SK-N-SH (cell line): ENCODE data around the gene RNF146. TPM values are rescaled to one million over a fixed set of nuclear protein-coding genes. Genes with fewer than 3 reads are reported as not detected.

Experiments used
- CTCF ChIA-PET: fragments of 300-600, 350-600 bp; formaldehyde crosslinking; extraction: SDS; loops from one replicate; lab custom pipeline; 2021; lab: Yijun Ruan, JAX
- POLR2A ChIA-PET: fragments of 350-600 bp; sonication (Branson Sonifier 250); formaldehyde crosslinking; extraction: SDS; loops from one replicate; lab custom pipeline; 2020; ENCODE audit warnings: antibody characterized with exemption, inconsistent platforms; lab: Yijun Ruan, JAX
- DNase-seq: peaks from one replicate; pipeline ENCODE4 v3.0.0; 2012
- H2AFZ ChIP-seq: fragments of 200-600 bp; sonication (generic); 2 replicates; pipeline ENCODE4 v1.8.1; 2016; ENCODE audit warnings: antibody characterized with exemption, mild to moderate bottlenecking, low read depth
- H3F3A ChIP-seq: fragments of 200-600 bp; sonication (generic); replicated peaks from 2 replicates; pipeline ENCODE3; 2016; ENCODE audit warnings: antibody characterized with exemption, mild to moderate bottlenecking; ENCODE audit not compliant: insufficient read depth
- H3K27ac ChIP-seq, 2 experiments: fragments of 200-500 bp in 1 of 2; fragments of 200-600 bp in 1 of 2; sonication (Bioruptor generic) in 1 of 2; sonication (generic), shearing (Covaris generic) in 1 of 2; 2 replicates each; pipeline versions ENCODE4 v1.5.1 to v1.6.1; 2014 to 2016; ENCODE audit warnings: low read depth in 2 of 2, inconsistent platforms in 1 of 2, low read length in 1 of 2, mild to moderate bottlenecking in 1 of 2, mixed read lengths in 1 of 2
- H3K27me3 ChIP-seq: fragments of 200-600 bp; sonication (generic), shearing (Covaris generic); 2 replicates; pipeline ENCODE4 v1.6.1; 2016; ENCODE audit warnings: mixed run types; ENCODE audit not compliant: insufficient read depth
- H3K36me3 ChIP-seq, 2 experiments: fragments of 200-500 bp in 1 of 2; fragments of 200-600 bp in 1 of 2; sonication (Bioruptor generic) in 1 of 2; sonication (generic) in 1 of 2; replicated peaks in 1 of 2; 2 replicates each; pipeline versions ENCODE3 to v1.5.1; 2014 to 2016; ENCODE audit warnings: low read length in 1 of 2, mild to moderate bottlenecking in 1 of 2; ENCODE audit not compliant: insufficient read depth in 2 of 2, control insufficient read depth in 1 of 2
- H3K4me1 ChIP-seq, 2 experiments: fragments of 200-500 bp in 1 of 2; fragments of 200-600 bp in 1 of 2; sonication (Bioruptor generic) in 1 of 2; sonication (generic), shearing (Covaris generic) in 1 of 2; 2 replicates each; pipeline versions ENCODE4 v1.5.1 to v1.6.1; 2014 to 2016; ENCODE audit warnings: low read depth in 1 of 2, low read length in 1 of 2, mixed run types in 1 of 2; ENCODE audit not compliant: insufficient read depth in 2 of 2, control insufficient read depth in 1 of 2
- H3K4me2 ChIP-seq: fragments of 200-600 bp; sonication (generic), shearing (Covaris generic); 2 replicates; pipeline ENCODE4 v1.6.1; 2017; ENCODE audit warnings: mixed run types
- H3K4me3 ChIP-seq, 2 experiments: fragments of 200-500 bp in 1 of 2; fragments of 200-600 bp in 1 of 2; sonication (Bioruptor generic) in 1 of 2; sonication (generic), shearing (Covaris generic) in 1 of 2; 2 replicates each; pipeline versions ENCODE4 v1.5.1 to v1.8.1; 2014 to 2016; ENCODE audit warnings: low read depth in 2 of 2, inconsistent platforms in 1 of 2, low read length in 1 of 2, mild to moderate bottlenecking in 1 of 2, mixed read lengths in 1 of 2, moderate library complexity in 1 of 2
- H3K79me2 ChIP-seq: fragments of 200-600 bp; sonication (generic); 2 replicates; pipeline ENCODE4 v1.8.1; 2017; ENCODE audit warnings: mild to moderate bottlenecking; ENCODE audit not compliant: insufficient read depth
- H3K9ac ChIP-seq: fragments of 200-600 bp; sonication (generic); 2 replicates; pipeline ENCODE4 v1.6.1; 2017; ENCODE audit warnings: mixed run types
- H3K9me2 ChIP-seq: fragments of 200-600 bp; sonication (generic); 2 replicates; pipeline ENCODE4 v1.6.1; 2017; ENCODE audit warnings: mixed run types
- H3K9me3 ChIP-seq: fragments of 200-600 bp; sonication (generic); 2 replicates; pipeline ENCODE4 v1.6.1; 2017; ENCODE audit warnings: mixed run types, mild to moderate bottlenecking, moderate library complexity
- H4K20me1 ChIP-seq: fragments of 200-600 bp; sonication (generic); 2 replicates; pipeline ENCODE4 v1.6.1; 2017; ENCODE audit warnings: mild to moderate bottlenecking, mixed run types; ENCODE audit not compliant: insufficient read depth
- CHD2 ChIP-seq: fragments of 150-350 bp; IDR thresholded peaks from 2 replicates; pipeline ENCODE4 v1.6.1; 2018; ENCODE audit warnings: low read length; ENCODE audit not compliant: partially characterized antibody
- ELF1 ChIP-seq: IDR thresholded peaks from 2 replicates; pipeline ENCODE4 v1.4.0; 2012
- EP300 ChIP-seq, 2 experiments: IDR thresholded peaks; 2 replicates each; pipeline versions ENCODE4 v1.4.0 to v1.6.1; 2012; ENCODE audit warnings: borderline replicate concordance in 1 of 2, low read depth in 1 of 2, low read length in 1 of 2
- GATA2 ChIP-seq: sonication (generic); formaldehyde crosslinking; IDR thresholded peaks from 2 replicates; pipeline ENCODE4 v1.5.0; 2020; ENCODE audit warnings: mild to moderate bottlenecking, missing genetic modification reagents
- JUND ChIP-seq: IDR thresholded peaks from 2 replicates; pipeline ENCODE4 v1.4.0; 2012
- NFIC ChIP-seq: IDR thresholded peaks from 2 replicates; pipeline ENCODE4 v1.4.0; 2012; ENCODE audit warnings: borderline replicate concordance
- NRF1 ChIP-seq: IDR thresholded peaks from 2 replicates; pipeline ENCODE4 v1.6.1; 2012; ENCODE audit warnings: low read depth, mild to moderate bottlenecking, low read length
- PBX3 ChIP-seq: IDR thresholded peaks from 2 replicates; pipeline ENCODE4; 2012
- RXRA ChIP-seq: IDR thresholded peaks from 2 replicates; pipeline ENCODE4 v1.4.0; 2012; ENCODE audit warnings: low read depth, mild to moderate bottlenecking, borderline replicate concordance
- WGBS: methylation state at CpG from one replicate; pipeline ENCODE4 v1.1.6; 2017; ENCODE audit warnings: low lambda C conversion rate; 5-methylcytosine and 5-hydroxymethylcytosine counted together
- polyA plus RNA-seq, 3 experiments: library from polyadenylated mRNA; depleted of rRNA; stranded (reverse); fragments of >200 nt; gene quantifications; 2 replicates each; pipeline ENCODE4 v1.2.3, GENCODE V29; 2012
- TF ChIP-seq, protein P1 (sequence below): IDR thresholded peaks from 2 replicates; pipeline ENCODE4 v1.6.1; 2012; ENCODE audit warnings: mild to moderate bottlenecking, low read depth, low read length, moderate library complexity
- TF ChIP-seq, protein P2 (sequence below): fragments of 150-350 bp; IDR thresholded peaks from 2 replicates; pipeline ENCODE4 v1.6.1; 2017; ENCODE audit warnings: antibody characterized with exemption, low read length, low read depth, borderline replicate concordance

The RNF146 gene
- polyA plus RNA-seq, 1 of the 3 experiments (the other 2 are of a cell fraction) = 29.2 TPM

DNA sequence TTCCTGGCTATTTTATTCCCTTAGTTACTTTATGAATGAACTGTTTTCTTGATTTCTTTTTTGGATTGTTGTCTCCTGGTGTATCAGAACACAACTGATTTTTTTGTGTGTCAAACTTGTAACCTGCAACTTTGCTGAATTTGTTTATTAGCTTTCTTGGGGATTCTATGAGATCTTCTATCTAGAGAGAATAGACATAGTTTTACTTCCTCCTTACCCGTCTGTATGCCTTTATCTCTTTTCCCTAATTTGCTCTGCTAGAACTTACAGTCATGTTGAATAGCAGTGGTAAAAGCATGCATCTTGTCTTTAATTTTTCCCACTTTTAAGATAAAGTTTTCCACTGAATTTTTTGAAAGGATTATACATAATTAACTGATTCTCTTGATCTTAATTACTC, 13.2 kb downstream of the RNF146 start:
- Histone ChIP-seq H4K20me1 (peaks cover 48% of the 10 kb centered on the region), H3K27ac (no peak overlapping the region), H3K4me3 (no peak overlapping the region), H3K9me3 (no peaks in the 10 kb centered on the region), H3K27me3 (no peaks in the 10 kb centered on the region), H3K9me2 (no peaks in the 10 kb centered on the region), H3K4me2 (no peak overlapping the region), H3F3A (no peaks in the 10 kb centered on the region), H3K79me2 (peaks cover 60% of the 10 kb centered on the region), H3K9ac (no peak overlapping the region), H2AFZ (no peak overlapping the region), H3K4me1 (no peaks in the 10 kb centered on the region), H3K36me3 (peaks cover 40 to 48% of the 10 kb centered on the region in 2 experiments)
- POLR2A ChIA-PET = no interaction called here
- TF ChIP-seq EP300 (IDR thresholded peaks at IDR 0.05; ENCODE audit: borderline replicate concordance in 1 of 2, low read depth in 1 of 2, low read length in 1 of 2) (no peak), RXRA (no peak), NFIC (no peak), GATA2 (CRISPR knock-in tag) (no peak), PBX3 (no peak)
- TF ChIP-seq, protein P1, sequence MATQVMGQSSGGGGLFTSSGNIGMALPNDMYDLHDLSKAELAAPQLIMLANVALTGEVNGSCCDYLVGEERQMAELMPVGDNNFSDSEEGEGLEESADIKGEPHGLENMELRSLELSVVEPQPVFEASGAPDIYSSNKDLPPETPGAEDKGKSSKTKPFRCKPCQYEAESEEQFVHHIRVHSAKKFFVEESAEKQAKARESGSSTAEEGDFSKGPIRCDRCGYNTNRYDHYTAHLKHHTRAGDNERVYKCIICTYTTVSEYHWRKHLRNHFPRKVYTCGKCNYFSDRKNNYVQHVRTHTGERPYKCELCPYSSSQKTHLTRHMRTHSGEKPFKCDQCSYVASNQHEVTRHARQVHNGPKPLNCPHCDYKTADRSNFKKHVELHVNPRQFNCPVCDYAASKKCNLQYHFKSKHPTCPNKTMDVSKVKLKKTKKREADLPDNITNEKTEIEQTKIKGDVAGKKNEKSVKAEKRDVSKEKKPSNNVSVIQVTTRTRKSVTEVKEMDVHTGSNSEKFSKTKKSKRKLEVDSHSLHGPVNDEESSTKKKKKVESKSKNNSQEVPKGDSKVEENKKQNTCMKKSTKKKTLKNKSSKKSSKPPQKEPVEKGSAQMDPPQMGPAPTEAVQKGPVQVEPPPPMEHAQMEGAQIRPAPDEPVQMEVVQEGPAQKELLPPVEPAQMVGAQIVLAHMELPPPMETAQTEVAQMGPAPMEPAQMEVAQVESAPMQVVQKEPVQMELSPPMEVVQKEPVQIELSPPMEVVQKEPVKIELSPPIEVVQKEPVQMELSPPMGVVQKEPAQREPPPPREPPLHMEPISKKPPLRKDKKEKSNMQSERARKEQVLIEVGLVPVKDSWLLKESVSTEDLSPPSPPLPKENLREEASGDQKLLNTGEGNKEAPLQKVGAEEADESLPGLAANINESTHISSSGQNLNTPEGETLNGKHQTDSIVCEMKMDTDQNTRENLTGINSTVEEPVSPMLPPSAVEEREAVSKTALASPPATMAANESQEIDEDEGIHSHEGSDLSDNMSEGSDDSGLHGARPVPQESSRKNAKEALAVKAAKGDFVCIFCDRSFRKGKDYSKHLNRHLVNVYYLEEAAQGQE = no peak
- TF ChIP-seq, protein P2, sequence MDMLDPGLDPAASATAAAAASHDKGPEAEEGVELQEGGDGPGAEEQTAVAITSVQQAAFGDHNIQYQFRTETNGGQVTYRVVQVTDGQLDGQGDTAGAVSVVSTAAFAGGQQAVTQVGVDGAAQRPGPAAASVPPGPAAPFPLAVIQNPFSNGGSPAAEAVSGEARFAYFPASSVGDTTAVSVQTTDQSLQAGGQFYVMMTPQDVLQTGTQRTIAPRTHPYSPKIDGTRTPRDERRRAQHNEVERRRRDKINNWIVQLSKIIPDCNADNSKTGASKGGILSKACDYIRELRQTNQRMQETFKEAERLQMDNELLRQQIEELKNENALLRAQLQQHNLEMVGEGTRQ = no peak
- no peak for DNase-seq
- WGBS = 91% methylated on average over 1 of the region's 1 CpG
- CTCF ChIA-PET = interaction anchor here (0.8 to 1.5 kb wide), 3 partner anchors 14 to 49 kb away, joined by 3 to 6 read pairs (median 3); partner anchors contain the start of gene RNF146

DNA sequence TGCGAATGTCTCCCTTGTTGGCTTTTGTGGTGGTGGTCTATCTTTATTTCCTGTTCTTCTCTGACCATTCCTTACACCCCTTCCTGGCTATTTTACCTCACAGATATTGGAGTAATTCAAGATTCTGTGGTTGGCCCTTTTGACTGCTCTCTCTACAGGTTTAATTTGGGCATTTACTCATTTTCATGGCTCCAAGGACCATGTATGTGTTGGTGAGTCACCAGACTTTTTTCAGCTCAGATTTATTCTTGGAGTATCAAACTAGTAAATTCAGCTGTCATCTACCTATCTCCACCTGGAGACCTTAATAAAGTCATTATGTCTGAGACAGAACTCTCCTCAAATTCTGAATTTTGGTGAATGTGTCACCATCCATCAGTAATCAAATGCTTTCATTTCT, 15.5 kb downstream of the RNF146 start:
- Histone ChIP-seq H3K9ac (no peak overlapping the region), H3K4me1 (no peaks in the 10 kb centered on the region), H3K36me3 (peaks cover 56 to 71% of the 10 kb centered on the region in 2 experiments), H3K79me2 (peaks cover 36% of the 10 kb centered on the region; the same call in 1 of the 2 replicates), H3K27me3 (no peaks in the 10 kb centered on the region), H4K20me1 (peaks cover 24% of the 10 kb centered on the region; the same call in 1 of the 2 replicates), H2AFZ (no peak overlapping the region), H3K27ac (no peak overlapping the region), H3K4me2 (no peak overlapping the region), H3K4me3 (no peak overlapping the region), H3F3A (no peaks in the 10 kb centered on the region), H3K9me2 (no peaks in the 10 kb centered on the region), H3K9me3 (no peaks in the 10 kb centered on the region)
- no peak for DNase-seq
- POLR2A ChIA-PET = no interaction called here
- 100% methylated on average over 1 of the region's 1 CpG for WGBS
- CTCF ChIA-PET = no interaction called here
- TF ChIP-seq NRF1 (no peak), JUND (no peak), ELF1 (no peak), CHD2 (no peak)
